Stimulated activated CD8-positive, alpha-beta memory T cell treated with anti-CD3 and anti-CD28 coated beads, Interleukin-7, amount 100 ng/mL, for 48 hours (primary cell): Measurements from ENCODE around the gene MRPL22.
"Not testable (repeated sequence)": the region's sequence is repeated elsewhere in the genome, so short reads cannot be mapped to it uniquely, and the experiment has no call there.

ENCODE experiments used
- DNase-seq, 2 donors: peaks; one replicate each; pipeline ENCODE4 v3.0.0-alpha.2; 2020; ENCODE audit warnings: low read depth in 1 of 2; ENCODE audit errors: extremely low read depth in 1 of 2

The MRPL22 gene

GRCh38 chr5:154940375-154940771 lies 500 bp upstream of the MRPL22 start:
- no peak for DNase-seq

DNA sequence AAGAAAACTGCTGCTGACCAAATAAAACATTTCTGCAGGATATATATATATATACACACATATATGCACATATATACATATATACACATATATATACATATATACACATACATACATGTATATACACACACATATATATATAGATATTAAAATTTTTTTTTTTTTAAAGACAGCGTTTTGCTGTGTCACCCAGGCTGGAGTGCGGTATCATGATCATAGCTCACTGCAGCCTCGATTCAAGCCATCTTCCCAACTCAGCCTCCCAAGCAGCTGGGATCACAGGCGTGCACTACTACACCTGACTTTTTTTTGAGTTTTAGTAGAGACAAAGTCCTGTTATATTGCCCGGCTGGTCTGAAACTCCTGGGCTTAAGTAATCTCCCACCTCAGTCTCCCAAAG lies 2.7 kb downstream of the MRPL22 start:
- DNase-seq: no peak

GRCh38 chr5:154944716-154945115 lies 3.8 kb downstream of the MRPL22 start:
- no peak for DNase-seq

- no peak for DNase-seq
These were observed 4.9 kb downstream of the MRPL22 start for GRCh38 chr5:154945695-154946301.

DNA sequence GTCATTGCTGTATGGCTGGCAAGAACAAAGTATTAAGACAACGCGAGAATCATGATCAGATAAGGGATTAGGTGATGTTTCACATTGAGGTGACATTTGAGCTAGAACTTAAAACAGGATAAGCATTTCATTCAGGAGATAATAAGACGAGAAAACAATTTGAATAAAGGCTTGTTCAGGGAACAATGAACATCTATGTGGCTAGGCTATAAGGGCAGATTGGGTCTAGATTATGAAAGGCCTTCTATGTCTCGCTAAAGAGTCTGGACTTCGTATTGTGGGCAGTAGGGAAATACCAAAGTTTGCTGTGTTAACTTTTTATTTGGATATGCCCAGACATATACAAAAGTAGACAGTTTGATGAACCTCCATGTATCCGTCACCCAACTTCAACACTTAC lies 6.9 kb downstream of the MRPL22 start:
- DNase-seq: no peak

DNA sequence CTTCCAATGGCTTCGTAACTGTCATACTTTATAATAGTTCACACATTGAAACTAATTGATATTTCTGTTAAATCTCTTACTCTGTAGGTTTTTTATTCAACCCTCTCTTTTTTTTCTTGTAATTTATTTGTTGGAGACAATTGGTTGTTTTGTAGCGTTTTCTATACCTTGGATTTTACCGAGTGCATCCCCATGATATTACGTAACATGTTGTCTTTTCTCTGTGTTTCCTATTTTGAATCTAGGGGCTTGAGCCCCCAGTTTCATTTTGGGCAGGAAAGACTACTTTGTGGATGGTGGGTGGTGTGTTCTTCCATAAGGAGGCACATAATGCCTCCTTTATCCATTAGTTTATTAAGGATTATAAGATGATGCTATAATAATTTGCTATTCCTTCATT lies 7.4 kb downstream of the MRPL22 start:
- DNase-seq: no peak

DNA sequence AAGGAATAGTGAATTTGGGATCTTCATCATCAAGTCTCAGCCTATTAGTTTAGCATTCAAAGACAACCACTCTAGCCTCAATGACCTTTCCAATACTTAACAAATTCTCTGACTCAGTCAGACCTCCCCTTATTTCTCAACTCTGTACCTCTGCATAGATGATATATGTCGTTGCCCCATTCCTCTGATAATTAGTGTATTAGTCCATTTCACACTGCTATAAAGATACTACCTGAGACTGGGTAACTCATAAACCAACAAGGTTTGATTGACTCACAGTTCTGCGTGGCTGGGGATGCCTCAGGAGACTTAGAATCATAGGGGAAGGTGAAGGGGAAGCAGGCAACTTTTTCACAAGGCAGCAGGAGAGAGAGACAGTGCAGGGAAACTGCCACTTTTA lies 8.9 kb downstream of the MRPL22 start:
- DNase-seq: no peak

- no peak for DNase-seq
These were observed 15.8 kb downstream of the MRPL22 start for GRCh38 chr5:154956712-154957111.

DNA sequence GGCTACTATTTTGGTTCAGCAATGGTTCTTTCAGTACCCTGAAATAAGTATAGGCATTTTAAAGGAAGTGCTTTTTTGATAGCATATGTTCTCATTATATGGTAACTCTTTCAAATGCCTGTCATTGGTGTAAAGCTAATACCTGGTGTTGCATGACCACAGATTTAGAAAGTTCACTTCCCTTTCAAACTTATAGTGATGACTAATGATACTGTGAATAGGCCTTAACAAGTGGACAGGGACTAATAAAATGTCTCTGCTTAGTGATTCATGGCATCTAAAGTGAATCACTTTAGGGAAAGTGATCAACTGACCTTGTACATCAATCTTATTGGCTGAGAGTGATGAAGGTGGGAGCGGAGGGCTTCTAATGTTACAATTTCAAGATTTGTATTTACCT lies 21.6 kb downstream of the MRPL22 start:
- DNase-seq: no peak

DNA sequence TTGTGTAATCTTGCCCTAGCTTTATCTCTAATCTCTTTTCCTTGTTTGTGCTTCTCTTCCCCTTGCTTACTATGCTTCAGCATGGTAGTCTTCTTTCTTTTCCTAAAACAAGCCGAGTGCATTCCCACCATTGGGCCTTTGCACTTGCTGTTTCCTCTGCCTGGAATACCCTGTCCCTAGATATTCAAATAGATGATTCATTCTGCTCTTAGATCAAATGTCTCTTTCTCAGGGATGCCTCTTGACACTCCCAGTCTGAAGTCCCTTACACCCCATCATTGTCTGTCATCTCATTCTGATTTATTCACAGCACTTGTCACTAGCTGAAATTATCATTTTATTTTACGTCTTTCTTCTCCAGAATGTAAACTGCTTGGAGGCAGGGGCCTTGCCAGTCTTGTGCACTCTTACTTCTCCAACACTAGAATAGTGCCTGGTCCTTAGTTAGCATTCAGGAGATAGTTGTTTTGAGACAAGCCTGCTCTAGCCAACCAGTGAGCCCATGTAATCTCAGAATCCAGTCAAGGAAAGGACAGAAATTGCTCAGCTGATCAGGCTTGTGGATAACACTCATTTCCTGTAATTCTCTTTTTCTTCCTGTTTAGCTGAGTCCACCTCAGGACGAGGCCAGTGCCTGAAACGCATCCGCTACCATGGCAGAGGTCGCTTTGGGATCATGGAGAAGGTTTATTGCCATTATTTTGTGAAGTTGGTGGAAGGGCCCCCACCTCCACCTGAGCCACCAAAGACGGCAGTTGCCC lies 25.4 kb downstream of the MRPL22 start:
- no peak for DNase-seq

DNA sequence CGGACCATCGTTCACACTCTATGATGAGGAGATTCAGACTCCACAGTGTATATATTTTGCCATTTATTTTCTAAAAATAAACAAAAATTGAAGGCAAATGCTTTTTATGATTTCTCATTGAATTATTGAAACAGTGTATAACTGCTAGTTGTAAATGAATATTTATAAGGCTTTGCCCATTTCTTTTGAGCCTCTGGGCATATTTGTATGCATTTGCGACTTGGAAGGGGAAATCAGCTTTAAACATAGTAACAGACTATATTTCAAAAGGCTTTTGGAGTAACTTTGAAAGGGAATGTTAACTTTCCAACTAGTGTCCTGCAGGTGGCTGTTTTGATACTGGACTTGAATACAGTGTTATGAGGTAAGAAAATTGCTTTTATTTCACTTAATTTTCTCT lies 26.0 kb downstream of the MRPL22 start:
- no peak for DNase-seq

- no peak for DNase-seq
These were observed 26.6 kb downstream of the MRPL22 start for GRCh38 chr5:154967421-154968024.

GRCh38 chr5:154968953-154969352 lies 28.1 kb downstream of the MRPL22 start:
- no peak for DNase-seq

- DNase-seq: no peak
These were observed 29.9 kb downstream of the MRPL22 start for GRCh38 chr5:154970759-154971158.

- no peak for DNase-seq
These were observed 30.6 kb downstream of the MRPL22 start for GRCh38 chr5:154971501-154971900.

GRCh38 chr5:154972476-154973080 lies 31.7 kb downstream of the MRPL22 start:
- DNase-seq: no peak

GRCh38 chr5:154976082-154976481 lies 35.2 kb downstream of the MRPL22 start:
- not testable (repeated sequence) for DNase-seq

DNA sequence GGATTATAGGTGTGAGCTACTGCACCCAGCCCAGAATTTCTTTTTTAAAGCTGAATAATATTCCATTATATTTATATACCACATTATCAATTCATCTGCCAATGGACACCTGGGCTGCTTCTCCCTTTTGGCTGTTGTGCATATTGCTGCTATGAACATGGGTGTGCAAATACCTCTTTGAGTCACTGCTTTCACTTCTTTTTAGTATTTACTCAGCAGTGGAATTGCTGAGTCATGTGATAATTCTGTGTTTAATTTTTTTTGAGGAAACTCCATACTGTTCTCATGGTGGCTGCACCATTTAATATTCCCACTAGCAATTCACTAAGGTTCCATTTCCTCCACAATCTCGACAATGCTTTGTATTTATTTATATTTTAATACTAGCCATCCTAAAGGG lies 36.5 kb downstream of the MRPL22 start:
- DNase-seq: no peak

DNA sequence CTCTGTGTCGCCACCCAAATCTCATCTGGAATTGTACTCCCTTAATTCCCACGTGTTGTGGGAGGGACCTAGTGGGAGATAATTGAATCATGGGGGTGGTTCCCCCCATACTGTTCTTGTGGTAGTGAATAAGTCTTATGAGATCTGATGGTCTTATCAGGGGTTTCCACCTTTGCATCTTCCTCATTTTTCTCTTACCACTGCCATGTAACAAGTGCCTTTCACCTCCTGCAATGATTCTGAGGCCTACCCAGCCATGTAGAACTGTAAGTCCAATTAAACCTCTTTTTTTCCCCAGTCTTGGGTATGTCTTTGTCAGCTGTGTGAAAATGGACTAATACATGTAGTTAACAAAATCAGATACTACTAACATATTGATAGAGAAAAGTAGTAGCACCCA lies 37.4 kb downstream of the MRPL22 start:
- DNase-seq: not testable (repeated sequence)

GRCh38 chr5:154984946-154985516 lies 44.2 kb downstream of the MRPL22 start:
- no peak for DNase-seq

DNA sequence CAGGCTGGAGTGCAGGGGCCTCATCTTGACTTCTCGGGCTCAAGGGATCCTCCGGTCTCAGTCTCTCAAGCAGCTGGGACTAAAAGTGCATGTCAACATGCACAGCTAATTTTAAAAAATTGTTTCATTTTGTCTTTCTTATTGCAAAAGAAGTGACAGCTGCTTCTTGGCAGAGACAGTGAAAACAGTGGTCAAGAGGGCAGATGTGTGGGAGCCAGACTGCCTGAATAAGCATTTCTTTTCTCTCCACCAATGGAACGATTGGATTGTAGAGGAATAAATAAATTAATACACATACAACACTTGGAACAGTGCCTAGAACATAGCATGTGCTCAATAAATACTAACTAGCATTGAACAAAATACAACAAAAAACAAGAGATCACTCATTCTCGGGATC lies 45.3 kb downstream of the MRPL22 start:
- DNase-seq: no peak

DNA sequence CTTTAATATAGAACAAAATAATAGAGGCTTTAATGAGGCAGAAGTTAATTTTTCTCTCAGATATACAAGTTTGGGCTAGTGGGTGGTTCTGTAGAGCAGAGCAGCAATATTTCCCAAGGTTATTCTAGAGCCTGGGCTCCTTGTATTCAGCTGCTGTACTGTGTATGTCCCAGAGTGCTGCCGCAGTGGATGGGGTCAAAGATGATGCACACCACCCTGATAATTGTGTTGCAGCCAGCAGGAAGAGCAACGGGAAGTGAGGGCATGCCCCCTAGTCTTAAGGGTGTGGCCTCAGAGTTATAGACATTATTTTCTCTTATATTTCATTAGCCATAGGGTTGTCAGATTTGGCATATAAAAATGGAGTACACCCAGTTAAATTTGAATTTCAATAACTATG lies 48.8 kb downstream of the MRPL22 start:
- DNase-seq: no peak
